CD8-positive, alpha-beta memory T cell (primary cell): ENCODE measurements around the gene CLRN2. TPM values are rescaled to one million over a fixed set of nuclear protein-coding genes. Genes with fewer than 3 reads are reported as not detected.

Experiments used
- CTCF ChIA-PET: fragments of 350-600 bp; sonication (Branson Sonifier 250); formaldehyde crosslinking; loops from one replicate; lab custom pipeline; 2021; ENCODE audit warnings: antibody characterized with exemption; lab: Charles Lee
- POLR2A ChIA-PET: fragments of 350-600 bp; sonication (Branson Sonifier 250); formaldehyde crosslinking; loops from one replicate; lab custom pipeline; 2021; ENCODE audit warnings: antibody characterized with exemption; lab: Charles Lee
- DNase-seq, 5 donors: peaks; one replicate each; pipeline versions ENCODE4 v3.0.0 to v3.0.0-alpha.2; 2020 to 2022; ENCODE audit warnings: mixed read lengths in 1 of 5
- H3K27ac ChIP-seq: one replicate; pipeline ENCODE4 v1.7.0; 2013; ENCODE audit warnings: low read depth, mild to moderate bottlenecking, low read length, moderate library complexity
- H3K27me3 ChIP-seq: 2 replicates; pipeline ENCODE4 v1.7.0; 2013; ENCODE audit warnings: low read length, mild to moderate bottlenecking; ENCODE audit not compliant: insufficient read depth, poor library complexity, severe bottlenecking
- H3K36me3 ChIP-seq: 2 replicates; pipeline ENCODE4 v1.7.0; 2013; ENCODE audit warnings: mild to moderate bottlenecking, low read length, moderate library complexity; ENCODE audit not compliant: insufficient read depth
- H3K4me1 ChIP-seq: 2 replicates; pipeline ENCODE4 v1.7.0; 2013; ENCODE audit warnings: mild to moderate bottlenecking, low read length, moderate library complexity; ENCODE audit not compliant: insufficient read depth
- H3K4me3 ChIP-seq: 2 replicates; pipeline ENCODE4 v1.7.0; 2013; ENCODE audit warnings: mild to moderate bottlenecking, low read length
- H3K9me3 ChIP-seq: 2 replicates; pipeline ENCODE4 v1.7.0; 2013; ENCODE audit warnings: mild to moderate bottlenecking, low read length
- H3K27ac Mint-ChIP-seq, 8 donors: one replicate each; pipeline ENCODE4 v1.8.0; 2020 to 2021; ENCODE audit warnings: mixed read lengths in 8 of 8, mild to moderate bottlenecking in 6 of 8, inconsistent platforms in 3 of 8, moderate library complexity in 3 of 8
- H3K27me3 Mint-ChIP-seq, 2 donors: one replicate each; pipeline ENCODE4 v1.8.0; 2020 to 2021; ENCODE audit warnings: mixed read lengths in 2 of 2, mild to moderate bottlenecking in 1 of 2, moderate library complexity in 1 of 2
- H3K36me3 Mint-ChIP-seq, 3 donors: one replicate each; pipeline ENCODE4 v1.8.0; 2020 to 2021; ENCODE audit warnings: mixed read lengths in 3 of 3, inconsistent platforms in 1 of 3, mild to moderate bottlenecking in 1 of 3
- H3K4me1 Mint-ChIP-seq, 3 donors: one replicate each; pipeline ENCODE4 v1.8.0; 2020 to 2021; ENCODE audit warnings: mixed read lengths in 3 of 3, inconsistent platforms in 1 of 3, mild to moderate bottlenecking in 1 of 3
- H3K4me3 Mint-ChIP-seq, 7 donors: one replicate each; pipeline ENCODE4 v1.8.0; 2020 to 2021; ENCODE audit warnings: mixed read lengths in 7 of 7, mild to moderate bottlenecking in 6 of 7, moderate library complexity in 4 of 7, inconsistent platforms in 2 of 7
- H3K9me3 Mint-ChIP-seq, 5 donors: one replicate each; pipeline ENCODE4 v1.8.0; 2020 to 2022; ENCODE audit warnings: mixed read lengths in 5 of 5, mild to moderate bottlenecking in 3 of 5, moderate library complexity in 2 of 5, inconsistent platforms in 1 of 5
- polyA plus RNA-seq: library from polyadenylated mRNA; unstranded; fragments of 300-500 nt; fragmentation: Illumina TruSeq; gene quantifications from one replicate; pipeline ENCODE4 v1.2.3, GENCODE V29; 2021
- total RNA-seq, 2 experiments: library from RNA; stranded (reverse); gene quantifications; one replicate each; pipeline ENCODE4 v1.2.3, GENCODE V29; 2021

CLRN2 gene
- total and polyA plus RNA-seq, 3 experiments from 2014 or later, result not detected

DNA sequence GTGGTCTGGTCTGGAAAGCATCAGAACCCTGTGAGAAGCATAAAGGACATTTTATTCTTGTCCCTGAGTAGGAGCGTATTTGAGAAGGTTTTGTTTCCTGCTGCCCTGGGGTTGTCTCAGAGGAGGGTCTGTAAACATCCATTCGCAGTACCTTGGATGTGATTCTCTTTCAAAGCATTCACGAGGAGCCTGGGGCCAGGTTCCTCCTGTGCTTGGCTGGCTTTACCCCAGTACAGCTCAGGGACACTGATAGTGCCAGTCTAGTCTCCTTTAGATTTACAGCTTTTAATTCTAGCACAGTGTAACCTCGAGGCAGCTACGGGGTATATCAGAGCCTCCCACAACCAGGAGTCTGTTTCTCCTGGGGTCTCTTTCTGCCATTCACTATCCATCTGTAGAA lies 2.7 kb downstream of the CLRN2 start:
- Histone ChIP-seq H3K27ac (no peak overlapping the region), H3K9me3 (no peaks in the 10 kb centered on the region), H3K27me3 (peaks cover 3% of the 10 kb centered on the region), H3K36me3 (no peaks in the 10 kb centered on the region), H3K4me1 (peaks cover 1% of the 10 kb centered on the region), H3K4me3 (no peak overlapping the region)
- Mint-ChIP-seq H3K4me3 (no peak overlapping the region), H3K27ac (peak overlapping the region in 1 of 8 donors; percentile 27), H3K9me3 (no peaks in the 10 kb centered on the region), H3K27me3 (peaks cover 5 to 36% of the 10 kb centered on the region in 2 donors), H3K4me1 (peaks cover 4 to 6% (median 4%) of the 10 kb centered on the region in 3 donors), H3K36me3 (no peaks in the 10 kb centered on the region)
- CTCF ChIA-PET, result interaction anchor here (1.7 kb wide), 1 partner anchor 31 kb away, joined by 5 read pairs; no protein-coding TSS in a partner anchor
- DNase-seq, result no peak
- POLR2A ChIA-PET, result no interaction called here

DNA sequence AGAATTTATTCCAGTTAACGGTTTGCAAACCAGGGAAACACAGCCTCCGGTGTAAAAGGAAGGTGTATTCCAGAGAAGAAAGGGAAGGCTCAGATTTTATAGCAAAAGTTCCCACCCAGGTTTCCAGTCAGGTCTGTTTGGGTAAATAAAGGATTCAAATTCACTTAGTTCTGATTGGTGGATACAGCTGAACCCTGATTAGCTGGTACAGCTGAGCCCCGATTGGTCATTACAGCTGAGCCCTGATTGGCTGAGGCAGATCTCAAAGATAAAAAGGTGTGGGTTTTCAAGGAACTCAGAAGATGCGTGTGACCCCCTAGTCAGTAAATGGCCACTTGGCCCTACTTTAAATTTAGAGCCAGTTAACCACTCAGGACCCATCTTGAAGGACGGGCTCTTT lies 6.6 kb downstream of the CLRN2 start:
- no peak overlapping the region for H3K27ac Mint-ChIP-seq
- H3K27me3 Mint-ChIP-seq, result peaks cover 15 to 45% of the 10 kb centered on the region in 2 donors
- Histone ChIP-seq H3K4me1 (no peaks in the 10 kb centered on the region), H3K27ac (no peak overlapping the region), H3K27me3 (peaks cover 3% of the 10 kb centered on the region), H3K9me3 (no peaks in the 10 kb centered on the region), H3K36me3 (no peaks in the 10 kb centered on the region), H3K4me3 (no peak overlapping the region)
- DNase-seq, result no peak
- H3K4me3 Mint-ChIP-seq, result no peak overlapping the region
- no peaks in the 10 kb centered on the region for H3K36me3 Mint-ChIP-seq
- H3K9me3 Mint-ChIP-seq, result no peaks in the 10 kb centered on the region
- POLR2A ChIA-PET, result no interaction called here
- CTCF ChIA-PET, result no interaction called here
- H3K4me1 Mint-ChIP-seq, result no peaks in the 10 kb centered on the region

DNA sequence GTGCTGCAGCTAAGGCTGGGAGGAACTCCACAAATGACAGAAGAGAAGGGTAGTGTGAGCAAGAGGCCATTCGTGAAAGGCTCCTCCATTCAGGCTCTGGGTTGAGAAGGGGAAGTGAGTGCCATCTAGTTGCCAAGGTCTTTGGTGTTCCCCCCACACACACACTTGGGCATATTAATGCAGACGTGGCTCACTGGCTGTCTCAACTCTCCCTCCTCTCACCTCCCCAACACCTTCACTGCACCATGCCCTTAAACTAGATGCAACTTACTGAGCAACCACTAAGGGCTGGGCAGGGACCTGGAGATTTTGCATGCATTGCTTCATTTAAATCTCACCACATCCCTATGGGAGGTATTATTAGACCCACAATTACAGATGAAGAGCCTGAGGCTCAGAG lies 8.7 kb downstream of the CLRN2 start:
- ChIA-PET CTCF (no interaction called here), POLR2A (no interaction called here)
- Histone ChIP-seq H3K27me3 (no peaks in the 10 kb centered on the region), H3K27ac (no peak overlapping the region), H3K9me3 (no peaks in the 10 kb centered on the region), H3K4me1 (no peaks in the 10 kb centered on the region), H3K4me3 (no peak overlapping the region), H3K36me3 (no peaks in the 10 kb centered on the region)
- Mint-ChIP-seq H3K9me3 (peaks cover 0 to 2% (median 0%) of the 10 kb centered on the region in 5 donors), H3K27me3 (peaks cover 26 to 47% of the 10 kb centered on the region in 2 donors), H3K4me1 (no peaks in the 10 kb centered on the region), H3K4me3 (no peak overlapping the region), H3K36me3 (no peaks in the 10 kb centered on the region), H3K27ac (no peak overlapping the region)
- no peak for DNase-seq

DNA sequence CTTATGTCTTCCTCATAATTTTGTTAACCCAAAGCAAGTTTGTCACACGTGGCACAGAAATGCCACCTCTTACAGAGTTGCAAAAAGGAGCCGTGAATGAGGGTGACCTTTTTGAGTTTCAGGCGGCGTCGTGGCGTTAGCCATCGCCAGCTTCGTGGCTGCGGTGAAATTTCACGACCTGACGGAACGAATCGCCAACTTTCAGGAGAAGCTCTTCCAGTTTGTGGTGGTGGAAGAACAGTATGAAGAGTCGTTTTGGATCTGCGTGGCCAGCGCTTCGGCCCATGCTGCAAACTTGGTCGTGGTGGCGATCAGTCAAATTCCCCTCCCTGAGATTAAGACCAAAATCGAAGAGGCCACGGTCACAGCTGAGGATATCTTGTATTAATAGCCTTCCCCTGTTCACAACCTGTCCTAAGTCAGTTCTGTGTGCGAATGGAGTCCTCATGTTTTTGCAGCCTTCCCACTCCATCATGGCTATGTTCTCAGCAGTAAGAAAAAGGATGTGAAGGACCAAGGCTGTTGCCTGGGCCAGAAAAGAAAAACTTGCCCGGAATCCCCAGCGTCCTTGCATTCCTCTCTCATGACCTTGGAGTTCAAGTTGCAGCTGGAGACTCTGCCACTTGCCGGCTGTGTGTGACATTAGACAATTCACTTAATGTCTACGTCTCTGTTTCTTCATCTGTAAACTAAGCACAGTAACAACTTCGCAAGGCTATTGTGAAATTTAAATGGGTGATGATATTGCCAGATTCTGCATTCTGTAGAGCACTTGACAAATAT lies 11.9 kb downstream of the CLRN2 start:
- POLR2A ChIA-PET, result no interaction called here
- DNase-seq, result no peak
- no peak overlapping the region for H3K4me3 Mint-ChIP-seq

DNA sequence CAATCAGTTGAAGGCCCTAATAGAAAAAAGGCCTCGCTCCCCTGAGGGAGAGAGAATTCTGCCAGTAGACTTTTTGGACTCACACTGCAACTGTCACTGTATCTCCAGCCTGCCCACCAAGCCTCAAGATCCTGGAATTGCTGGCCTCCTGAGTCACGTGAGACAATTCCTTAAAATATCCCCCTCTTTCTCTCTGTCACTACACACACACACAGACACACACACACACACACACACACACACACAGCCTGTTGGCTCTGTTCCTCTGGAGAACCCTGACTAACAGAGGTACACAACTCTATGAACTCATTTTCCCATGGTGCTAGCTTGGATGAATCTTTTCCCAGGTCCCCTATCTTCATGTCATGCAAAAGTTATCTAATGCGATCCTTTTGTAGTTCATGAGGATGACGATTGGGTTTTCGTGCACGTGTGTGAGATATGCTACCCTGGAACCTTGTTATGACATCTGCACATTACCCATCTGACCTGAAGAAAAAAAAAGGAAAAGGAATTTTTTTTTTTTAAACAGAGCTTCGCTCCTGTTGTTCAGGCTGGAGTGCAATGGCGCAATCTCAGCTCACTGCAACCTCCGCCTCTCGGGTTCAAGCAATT lies 13.7 kb downstream of the CLRN2 start:
- ChIA-PET POLR2A (no interaction called here), CTCF (interaction anchor here (1.5 kb wide), 1 partner anchor 20 kb away, joined by 5 read pairs; no protein-coding TSS in a partner anchor)
- no peak overlapping the region for H3K27ac ChIP-seq
- Mint-ChIP-seq H3K27me3 (peaks cover 27 to 41% of the 10 kb centered on the region in 2 donors), H3K9me3 (peaks cover 0 to 2% (median 0%) of the 10 kb centered on the region in 5 donors), H3K4me1 (no peaks in the 10 kb centered on the region), H3K4me3 (peak overlapping the region in 1 of 7 donors; percentile 23), H3K27ac (no peak overlapping the region), H3K36me3 (no peaks in the 10 kb centered on the region)
- H3K27me3 ChIP-seq, result peaks cover 3% of the 10 kb centered on the region
- no peaks in the 10 kb centered on the region for H3K9me3 ChIP-seq
- no peaks in the 10 kb centered on the region for H3K4me1 ChIP-seq
- H3K4me3 ChIP-seq, result no peak overlapping the region
- H3K36me3 ChIP-seq, result no peaks in the 10 kb centered on the region
- no peak for DNase-seq

More for the DNA sequence above, 11.9 kb downstream of the CLRN2 start:
- H3K4me1 Mint-ChIP-seq, result no peaks in the 10 kb centered on the region
- CTCF ChIA-PET, result no interaction called here
- H3K36me3 Mint-ChIP-seq, result no peaks in the 10 kb centered on the region
- peaks cover 31 to 46% of the 10 kb centered on the region in 2 donors for H3K27me3 Mint-ChIP-seq
- no peaks in the 10 kb centered on the region for H3K9me3 ChIP-seq
- no peak overlapping the region for H3K27ac ChIP-seq
- no peaks in the 10 kb centered on the region for H3K4me1 ChIP-seq
- H3K4me3 ChIP-seq, result no peak overlapping the region
- H3K27ac Mint-ChIP-seq, result peak overlapping the region in 1 of 8 donors; percentile 37
- peaks cover 3% of the 10 kb centered on the region for H3K27me3 ChIP-seq
- peaks cover 0 to 2% (median 0%) of the 10 kb centered on the region in 5 donors for H3K9me3 Mint-ChIP-seq
- no peaks in the 10 kb centered on the region for H3K36me3 ChIP-seq

DNA sequence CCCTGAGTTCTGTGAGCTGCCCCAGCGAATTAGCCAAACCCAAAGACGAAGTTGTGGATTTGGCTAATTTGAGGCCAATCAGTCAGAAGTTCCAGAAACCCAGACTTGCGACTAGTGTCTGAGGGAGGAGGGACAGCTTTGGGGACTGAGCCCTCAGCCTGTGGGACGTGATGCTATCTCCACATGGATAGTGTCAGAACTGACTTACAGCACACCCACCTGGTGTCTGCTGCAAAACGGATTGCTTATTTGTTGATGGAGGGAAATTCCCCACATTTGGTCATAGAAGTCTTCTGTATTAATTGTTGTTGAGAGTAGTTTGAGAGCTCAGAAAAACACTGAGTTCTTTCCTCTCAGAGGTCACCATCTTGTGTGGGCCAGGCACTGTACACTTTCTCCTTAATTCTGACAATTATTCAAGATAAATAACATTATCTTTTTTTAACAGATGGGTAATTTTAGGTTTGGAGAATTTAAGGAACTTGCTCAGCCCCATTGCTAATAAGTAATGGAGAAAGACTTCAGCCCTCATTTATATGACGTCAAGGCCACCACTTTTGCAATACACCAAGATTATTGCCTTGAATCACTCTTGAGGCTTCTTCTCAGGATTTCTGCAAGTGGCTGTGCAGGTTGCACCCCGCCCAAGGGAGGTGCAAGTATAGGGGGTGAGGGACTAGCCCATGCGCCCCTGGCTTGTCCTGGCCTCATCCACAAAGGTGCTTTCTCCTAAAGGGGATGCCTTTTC lies 16.7 kb downstream of the CLRN2 start:
- Histone ChIP-seq H3K27me3 (peaks cover 3% of the 10 kb centered on the region), H3K9me3 (no peaks in the 10 kb centered on the region), H3K27ac (no peak overlapping the region), H3K4me3 (no peak overlapping the region), H3K36me3 (no peaks in the 10 kb centered on the region), H3K4me1 (no peaks in the 10 kb centered on the region)
- Mint-ChIP-seq H3K4me1 (peaks cover 1 to 7% (median 4%) of the 10 kb centered on the region in 3 donors), H3K4me3 (no peak overlapping the region), H3K27ac (no peak overlapping the region), H3K9me3 (peaks cover 0 to 2% (median 0%) of the 10 kb centered on the region in 5 donors), H3K36me3 (no peaks in the 10 kb centered on the region), H3K27me3 (peaks cover 19 to 33% of the 10 kb centered on the region in 2 donors)
- ChIA-PET CTCF (interaction anchor here (1.0 kb wide), 1 partner anchor 9 kb away, joined by 3 read pairs; no protein-coding TSS in a partner anchor), POLR2A (no interaction called here)
- no peak for DNase-seq

DNA sequence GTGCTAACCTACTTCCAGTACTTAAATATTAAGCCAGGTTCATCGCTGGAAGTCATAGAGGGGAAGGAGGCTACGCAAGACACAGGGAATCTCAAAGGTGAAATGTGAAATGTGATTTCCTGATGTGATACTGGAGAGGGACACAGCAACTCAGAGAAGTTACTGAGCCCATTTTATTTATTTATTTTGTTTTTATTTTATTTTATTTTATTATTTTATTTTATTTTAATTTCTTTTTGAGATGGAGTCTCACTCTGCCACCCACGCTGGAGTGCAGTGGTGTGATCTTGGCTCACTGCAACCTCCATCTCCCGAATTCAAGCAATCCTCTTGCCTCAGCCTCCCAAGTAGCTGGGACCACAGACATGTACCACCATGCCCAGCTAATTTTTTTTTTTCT lies 19.7 kb downstream of the CLRN2 start:
- Histone ChIP-seq H3K9me3 (no peaks in the 10 kb centered on the region), H3K4me1 (no peaks in the 10 kb centered on the region), H3K27ac (no peak overlapping the region), H3K36me3 (no peaks in the 10 kb centered on the region), H3K4me3 (no peak overlapping the region), H3K27me3 (no peaks in the 10 kb centered on the region)
- H3K36me3 Mint-ChIP-seq, result no peaks in the 10 kb centered on the region
- H3K4me3 Mint-ChIP-seq, result no peak overlapping the region
- DNase-seq, result no peak
- ChIA-PET POLR2A (interaction anchor here (0.7 kb wide), 1 partner anchor 62 kb away, joined by 3 read pairs; no protein-coding TSS in a partner anchor), CTCF (interaction anchor here (1.9 kb wide), 1 partner anchor 14 kb away, joined by 10 read pairs; no protein-coding TSS in a partner anchor)
- H3K27me3 Mint-ChIP-seq, result peaks cover 6 to 9% of the 10 kb centered on the region in 2 donors
- peaks cover 1 to 7% (median 4%) of the 10 kb centered on the region in 3 donors for H3K4me1 Mint-ChIP-seq
- H3K27ac Mint-ChIP-seq, result no peak overlapping the region
- no peaks in the 10 kb centered on the region for H3K9me3 Mint-ChIP-seq
